ENCODE results near the gene CAMK1D.

CAMK1D gene

GRCh38 chr10:12489357-12489756 lies 140.0 kb downstream of the CAMK1D start:
- ATAC-seq = no peak
- TF ChIP-seq ZNF70 (CRISPR knock-in tag; IDR thresholded peaks at IDR 0.05) = no peak

- TF ChIP-seq POU6F1 (CRISPR knock-in tag; IDR thresholded peaks at IDR 0.05; ENCODE audit: borderline replicate concordance, low read depth) (no peak), CREB5 (CRISPR knock-in tag; IDR thresholded peaks at IDR 0.05; ENCODE audit: low read depth) (no peak), ISL1 (CRISPR knock-in tag; IDR thresholded peaks at IDR 0.05) (no peak), ZNF70 (CRISPR knock-in tag; IDR thresholded peaks at IDR 0.05) (no peak), PATZ1 (CRISPR knock-in tag; IDR thresholded peaks at IDR 0.05; ENCODE audit: borderline replicate concordance) (no peak), OSR1 (CRISPR knock-in tag; IDR thresholded peaks at IDR 0.05) (no peak), SNAI2 (CRISPR knock-in tag; IDR thresholded peaks at IDR 0.05) (no peak), BACH2 (CRISPR knock-in tag; IDR thresholded peaks at IDR 0.05; ENCODE audit: borderline replicate concordance) (no peak), RARB (CRISPR knock-in tag; IDR thresholded peaks at IDR 0.05) (no peak), TCF4 (CRISPR knock-in tag; IDR thresholded peaks at IDR 0.05; ENCODE audit: borderline replicate concordance) (no peak)
These were observed 140.5 kb downstream of the CAMK1D start for GRCh38 chr10:12489806-12490205.

GRCh38 chr10:12490963-12491362 lies 141.6 kb downstream of the CAMK1D start:
- TF ChIP-seq RARB (CRISPR knock-in tag; IDR thresholded peaks at IDR 0.05) = no peak
- TF ChIP-seq BACH2 (CRISPR knock-in tag; IDR thresholded peaks at IDR 0.05; ENCODE audit: borderline replicate concordance) = no peak
- no peak for TF ChIP-seq ZNF565 (CRISPR knock-in tag; conservative IDR thresholded peaks at IDR 0.05; ENCODE audit: low read depth)
- no peak for TF ChIP-seq TOX (CRISPR knock-in tag; IDR thresholded peaks at IDR 0.05; ENCODE audit: borderline replicate concordance)
- no peak for TF ChIP-seq TSHZ2 (CRISPR knock-in tag; IDR thresholded peaks at IDR 0.05)
- no peak for TF ChIP-seq POU6F1 (CRISPR knock-in tag; IDR thresholded peaks at IDR 0.05; ENCODE audit: borderline replicate concordance, low read depth)
- TF ChIP-seq ZFP3 (CRISPR knock-in tag; IDR thresholded peaks at IDR 0.05) = no peak
- TF ChIP-seq SNAI2 (CRISPR knock-in tag; IDR thresholded peaks at IDR 0.05) = no peak
- ATAC-seq = no peak

More at GRCh38 chr10:12489806-12490205, 140.5 kb downstream of the CAMK1D start:
- ATAC-seq = no peak

GRCh38 chr10:12491491-12491890 lies 142.1 kb downstream of the CAMK1D start:
- ATAC-seq = no peak
- TF ChIP-seq ZNF70 (CRISPR knock-in tag; IDR thresholded peaks at IDR 0.05) (no peak), PPARA (CRISPR knock-in tag; IDR thresholded peaks at IDR 0.05; ENCODE audit: borderline replicate concordance) (no peak), PATZ1 (CRISPR knock-in tag; IDR thresholded peaks at IDR 0.05; ENCODE audit: borderline replicate concordance) (no peak), ZNF565 (CRISPR knock-in tag; conservative IDR thresholded peaks at IDR 0.05; ENCODE audit: low read depth) (no peak), ESRRG (CRISPR knock-in tag; IDR thresholded peaks at IDR 0.05) (no peak)

All from SK-N-SH treated with all-trans-retinoic acid at 6 μM for 48 hours (cell line).